Transverse colon (tissue), 3 donors: ENCODE data around the gene ADCY1.

Experiments
- CTCF ChIP-seq, 5 experiments: fragments of 200-600 bp in 3 of 5; fragments of 450-650 bp in 2 of 5; sonication (generic) in 3 of 5; IDR thresholded peaks; 1 replicate in 2 of 5; 2 replicates in 3 of 5; pipeline ENCODE4 v1.5.1; 2016 to 2017; ENCODE audit warnings: antibody characterized with exemption in 5 of 5, inconsistent platforms in 3 of 5, mild to moderate bottlenecking in 2 of 5, moderate library complexity in 1 of 5
- EP300 ChIP-seq: sonication (generic); formaldehyde crosslinking; IDR thresholded peaks from one replicate; pipeline ENCODE4 v1.6.1; 2017; ENCODE audit warnings: antibody characterized with exemption, low read depth

- TF ChIP-seq EP300: no peak
- TF ChIP-seq CTCF (IDR thresholded peaks at IDR 0.05): no peak
Measured at GRCh38 chr7:45623740-45624391, 49.7 kb downstream of the ADCY1 start.
